ENCODE results near the gene OSBPL6.
A peak's percentile ranks its signal among the peaks of the same experiment; 100 is the strongest.

OSBPL6 gene

DNA sequence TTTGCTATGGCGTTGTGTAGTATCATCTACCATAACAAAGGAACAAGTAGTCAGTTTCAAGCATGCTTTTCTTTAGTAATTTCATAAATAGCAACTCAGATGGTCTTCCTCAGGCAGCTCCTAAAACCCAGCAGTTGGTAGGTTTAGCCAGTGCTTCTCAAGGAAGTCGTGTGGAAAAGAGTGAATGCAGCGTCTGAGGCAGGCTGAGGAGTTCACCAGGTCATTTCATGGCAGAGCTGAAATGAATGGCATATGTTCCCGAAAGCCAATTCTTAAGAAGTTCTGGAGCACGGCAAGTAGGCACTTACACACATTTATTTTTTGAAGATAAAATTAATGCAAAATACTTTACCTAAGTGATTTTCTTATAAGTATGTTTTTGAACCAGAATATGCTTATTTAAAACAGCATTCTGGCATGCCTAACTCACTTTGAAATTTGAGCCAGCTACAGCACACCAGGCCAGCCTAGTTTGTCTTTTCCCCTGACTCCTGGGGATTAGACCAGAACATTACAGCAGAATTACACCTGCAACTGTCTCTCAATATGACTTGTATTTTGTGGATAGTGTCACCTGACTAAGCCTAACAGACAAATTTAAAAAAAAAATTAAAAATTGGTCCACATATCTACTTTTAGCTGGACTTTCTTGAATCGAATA, 62.2 kb downstream of the OSBPL6 start:
- TF ChIP-seq, protein P1, sequence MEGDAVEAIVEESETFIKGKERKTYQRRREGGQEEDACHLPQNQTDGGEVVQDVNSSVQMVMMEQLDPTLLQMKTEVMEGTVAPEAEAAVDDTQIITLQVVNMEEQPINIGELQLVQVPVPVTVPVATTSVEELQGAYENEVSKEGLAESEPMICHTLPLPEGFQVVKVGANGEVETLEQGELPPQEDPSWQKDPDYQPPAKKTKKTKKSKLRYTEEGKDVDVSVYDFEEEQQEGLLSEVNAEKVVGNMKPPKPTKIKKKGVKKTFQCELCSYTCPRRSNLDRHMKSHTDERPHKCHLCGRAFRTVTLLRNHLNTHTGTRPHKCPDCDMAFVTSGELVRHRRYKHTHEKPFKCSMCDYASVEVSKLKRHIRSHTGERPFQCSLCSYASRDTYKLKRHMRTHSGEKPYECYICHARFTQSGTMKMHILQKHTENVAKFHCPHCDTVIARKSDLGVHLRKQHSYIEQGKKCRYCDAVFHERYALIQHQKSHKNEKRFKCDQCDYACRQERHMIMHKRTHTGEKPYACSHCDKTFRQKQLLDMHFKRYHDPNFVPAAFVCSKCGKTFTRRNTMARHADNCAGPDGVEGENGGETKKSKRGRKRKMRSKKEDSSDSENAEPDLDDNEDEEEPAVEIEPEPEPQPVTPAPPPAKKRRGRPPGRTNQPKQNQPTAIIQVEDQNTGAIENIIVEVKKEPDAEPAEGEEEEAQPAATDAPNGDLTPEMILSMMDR (IDR thresholded peaks at IDR 0.05; ENCODE audit: insufficient read depth, low read depth, low read length, missing control alignments), result no peak
- no peak for DNase-seq (ENCODE audit: low read depth)
- H3K4me3 ChIP-seq (ENCODE audit: low read depth, low read length), result no peak overlapping the region

DNA sequence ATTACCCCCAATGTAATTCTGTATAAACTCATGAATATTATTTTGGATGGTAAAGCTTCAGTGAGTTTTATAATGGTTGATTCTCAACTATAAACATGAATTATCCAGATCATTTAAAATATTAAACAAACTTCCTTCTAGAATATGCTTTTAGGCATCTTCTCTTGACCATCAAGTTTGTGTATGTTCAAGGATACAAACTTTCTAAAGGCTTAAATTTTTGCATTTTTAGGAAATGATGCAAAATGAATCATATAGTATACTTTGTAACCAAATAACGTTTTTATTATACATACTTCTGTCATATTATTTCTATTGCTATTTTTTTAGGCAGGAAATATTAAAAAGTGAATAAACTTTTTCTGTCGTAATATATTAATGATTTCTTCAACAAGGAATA, 62.8 kb downstream of the OSBPL6 start:
- no peak overlapping the region for H3K4me3 ChIP-seq (ENCODE audit: low read depth, low read length)
- TF ChIP-seq, protein P1 (IDR thresholded peaks at IDR 0.05; ENCODE audit: insufficient read depth, low read depth, low read length, missing control alignments), result no peak
- DNase-seq (ENCODE audit: low read depth), result no peak

DNA sequence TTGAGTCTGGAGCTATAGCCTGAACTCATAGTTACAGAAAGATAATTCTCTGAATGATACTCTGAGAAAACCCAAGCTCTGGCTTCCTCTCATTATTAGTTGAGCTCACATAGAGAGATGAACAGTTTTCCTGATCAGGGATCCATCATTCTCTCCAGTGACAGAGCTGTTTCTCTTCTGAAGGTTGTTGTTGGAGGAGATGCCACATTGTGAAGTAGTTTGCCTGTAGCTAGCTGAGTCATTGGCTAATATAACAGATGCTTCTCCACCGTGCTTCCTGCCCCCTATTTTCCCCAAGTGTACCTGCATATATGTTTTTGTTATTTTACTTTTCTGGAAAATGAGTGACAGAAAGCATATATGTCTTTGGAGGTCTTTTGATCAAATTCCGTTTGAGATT, 64.6 kb downstream of the OSBPL6 start:
- TF ChIP-seq, protein P1 (IDR thresholded peaks at IDR 0.05; ENCODE audit: insufficient read depth, low read depth, low read length, missing control alignments), result no peak
- H3K4me3 ChIP-seq (ENCODE audit: low read depth, low read length), result no peak overlapping the region
- DNase-seq (ENCODE audit: low read depth), result no peak

DNA sequence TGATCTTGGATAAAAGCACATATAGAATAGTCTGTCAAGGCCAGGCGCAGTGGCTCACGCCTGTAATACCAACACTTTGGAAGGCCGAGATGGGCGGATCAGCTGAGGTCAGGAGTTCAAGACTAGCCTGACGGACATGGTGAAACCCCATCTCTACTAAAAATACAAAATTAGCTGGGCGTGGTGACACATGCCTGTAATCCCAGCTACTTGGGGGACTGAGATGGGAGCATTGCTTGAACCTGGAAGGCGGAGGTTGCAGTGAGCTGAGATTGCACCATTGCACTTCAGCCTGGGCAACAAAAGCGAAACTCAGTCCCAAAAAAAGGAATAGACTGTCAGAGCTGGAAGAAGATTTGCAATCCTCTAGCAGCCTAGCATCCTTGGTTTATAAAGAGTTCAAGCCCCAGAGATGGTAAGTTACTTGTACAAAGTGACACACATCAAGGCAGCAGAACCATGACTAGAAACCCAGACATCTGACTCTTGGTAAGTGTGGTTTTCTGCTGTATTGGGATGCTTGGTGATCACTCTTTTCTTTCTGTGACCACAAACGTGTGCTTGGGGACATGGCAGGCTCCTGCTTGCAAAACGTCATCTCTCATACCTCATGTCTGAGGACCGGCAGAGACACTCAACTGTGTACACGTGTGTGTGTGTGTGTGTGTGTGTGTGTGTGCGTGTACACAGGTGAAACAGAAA, 69.0 kb downstream of the OSBPL6 start:
- TF ChIP-seq, protein P1 (IDR thresholded peaks at IDR 0.05; ENCODE audit: insufficient read depth, low read depth, low read length, missing control alignments), result no peak
- peak; percentile 57 for DNase-seq (ENCODE audit: low read depth)
- no peak overlapping the region for H3K4me3 ChIP-seq (ENCODE audit: low read depth, low read length)

DNA sequence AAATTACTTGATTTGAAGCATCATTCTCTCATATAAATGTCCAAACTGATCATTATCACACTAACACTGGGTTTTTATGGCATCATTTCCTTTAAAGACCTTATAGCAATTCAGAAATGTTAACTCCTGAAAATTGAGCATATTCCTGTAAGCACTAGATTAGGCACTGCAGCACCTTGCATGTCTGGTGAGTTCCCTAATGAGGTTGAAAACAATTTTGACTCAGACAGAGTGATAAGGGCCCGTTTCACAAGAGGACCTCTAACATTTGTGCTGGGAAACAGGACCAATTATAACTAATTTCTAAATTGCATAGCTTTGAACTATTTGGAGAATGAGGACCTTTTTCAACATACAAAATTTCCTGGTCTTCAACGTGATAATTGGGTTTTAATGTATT, 69.9 kb downstream of the OSBPL6 start:
- TF ChIP-seq, protein P1 (IDR thresholded peaks at IDR 0.05; ENCODE audit: insufficient read depth, low read depth, low read length, missing control alignments), result no peak
- DNase-seq (ENCODE audit: low read depth), result no peak
- H3K4me3 ChIP-seq (ENCODE audit: low read depth, low read length), result no peak overlapping the region

DNA sequence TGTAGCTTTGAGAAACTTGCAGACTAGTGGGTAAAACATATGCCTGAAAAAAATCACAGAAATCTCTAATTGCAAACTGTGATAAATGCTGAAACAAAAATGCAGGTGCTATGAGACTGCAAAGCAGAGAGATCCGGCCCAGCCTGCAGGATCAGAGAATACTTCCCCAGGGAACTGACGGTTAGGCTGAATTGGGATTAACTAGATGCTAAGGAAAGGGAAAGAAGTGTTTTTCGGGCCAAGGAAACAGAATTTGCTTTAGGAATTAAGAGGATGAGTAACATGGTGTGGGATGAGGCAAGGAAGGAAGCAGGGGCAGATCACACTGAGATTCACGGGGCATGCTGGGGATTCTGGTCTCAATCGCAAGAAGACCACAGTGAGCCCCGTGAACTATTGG, 71.5 kb downstream of the OSBPL6 start:
- TF ChIP-seq, protein P1 (IDR thresholded peaks at IDR 0.05; ENCODE audit: insufficient read depth, low read depth, low read length, missing control alignments), result no peak
- no peak overlapping the region for H3K4me3 ChIP-seq (ENCODE audit: low read depth, low read length)

More for the DNA sequence above, 71.5 kb downstream of the OSBPL6 start:
- no peak for DNase-seq (ENCODE audit: low read depth)
